K562 treated with DMSO at 1 percent for 4 hours (cell line): ENCODE results near the gene TCAF2. TPM values are rescaled to one million over a fixed set of nuclear protein-coding genes. Genes with fewer than 3 reads are reported as not detected.

Experiments
- total RNA-seq: library from RNA; unstranded; fragments of 300-600 nt; gene quantifications from 2 replicates; pipeline ENCODE4 v1.2.3, GENCODE V29; 2022; ENCODE audit not compliant: insufficient read depth

TCAF2 gene
- 3.6 and 4.6 TPM in 2 replicates for total RNA-seq

GRCh38 chr7:143620646-143621045 is at the start of gene TCAF2:
TCAF2 (plus strand) TSS chr7:143620974.

GRCh38 chr7:143571501-143571900 is 49.3 kb upstream of the TCAF2 start, which contains the start of gene CTAGE15:
CTAGE15 (plus strand) TSS chr7:143571801; CDS start chr7:143571818, 17 bp downstream.

Other genes starting within 250 kb of the TCAF2 start
- 103 and 111 TPM in 2 replicates for gene ZYX, start 239.6 kb upstream of the TCAF2 start, total RNA-seq
- gene EPHA1, start 212.1 kb upstream of the TCAF2 start, total RNA-seq: not detected in 2 replicates
- gene TAS2R60, start 177.5 kb upstream of the TCAF2 start, total RNA-seq: not detected in 2 replicates
- not detected in 2 replicates for gene TAS2R41, start 143.1 kb upstream of the TCAF2 start, total RNA-seq
- gene CTAGE15, start 49.2 kb upstream of the TCAF2 start, total RNA-seq: not detected in 2 replicates
- not detected in 2 replicates for gene CTAGE6, start 136.7 kb downstream of the TCAF2 start, total RNA-seq